T-cell (primary cell): ENCODE measurements around the gene NUDT14. TPM values are rescaled to one million over a fixed set of nuclear protein-coding genes. Genes with fewer than 3 reads are reported as not detected.

Experiments used
- ATAC-seq, 4 experiments: fragments of 200-7000 bp in 3 of 4; fragments of 150-1000 bp in 1 of 4; cut with Tn5 transposase; replicated peaks in 1 of 4; 1 replicate in 3 of 4; 2 replicates in 1 of 4; pipeline ENCODE4 v1.10.0; 2021; ENCODE audit warnings: moderate library complexity in 3 of 4, mild to moderate bottlenecking in 2 of 4, moderate number of reproducible peaks in 1 of 4
- CTCF ChIA-PET, 2 donors: fragments of 300-600 bp; sonication (Branson Sonifier 250); formaldehyde crosslinking; loops; one replicate each; lab custom pipeline; 2022; ENCODE audit warnings: antibody characterized with exemption in 2 of 2; lab: Charles Lee
- POLR2A ChIA-PET, 2 donors: fragments of 300-600 bp; sonication (Branson Sonifier 250); formaldehyde crosslinking; loops; one replicate each; lab custom pipeline; 2022; ENCODE audit warnings: antibody characterized with exemption in 2 of 2; lab: Charles Lee
- DNase-seq, 35 experiments: peaks; one replicate each; pipeline versions ENCODE4 v3.0.0 to v3.0.0-alpha.2; 2013 to 2023
- H3K27ac ChIP-seq: one replicate; pipeline ENCODE4 v1.5.1; 2013; ENCODE audit warnings: low read length
- H3K27me3 ChIP-seq, 2 experiments: replicated peaks in 1 of 2; 1 replicate in 1 of 2; 2 replicates in 1 of 2; pipeline versions ENCODE4 v1.6.1 to v1.7.0; 2013; ENCODE audit warnings: low read length in 1 of 2, mixed read lengths in 1 of 2; ENCODE audit not compliant: control insufficient read depth in 2 of 2, insufficient read depth in 2 of 2; ENCODE audit errors: extremely low read depth in 1 of 2
- H3K36me3 ChIP-seq, 2 donors: 1 replicate in 1 of 2; 2 replicates in 1 of 2; pipeline versions ENCODE4 v1.6.1 to v1.7.0; 2013; ENCODE audit warnings: low read length in 1 of 2; ENCODE audit not compliant: control insufficient read depth in 2 of 2, insufficient read depth in 1 of 2; ENCODE audit errors: extremely low read depth in 1 of 2
- H3K4me1 ChIP-seq, 2 experiments: 1 replicate in 1 of 2; 2 replicates in 1 of 2; pipeline versions ENCODE4 v1.6.1 to v1.7.0; 2013; ENCODE audit warnings: low read length in 2 of 2, mixed read lengths in 1 of 2; ENCODE audit not compliant: insufficient read depth in 2 of 2, control insufficient read depth in 1 of 2; ENCODE audit errors: extremely low read depth in 1 of 2
- H3K4me3 ChIP-seq, 2 donors: 1 replicate in 1 of 2; 2 replicates in 1 of 2; pipeline versions ENCODE4 v1.5.1 to v1.7.0; 2013; ENCODE audit warnings: mild to moderate bottlenecking in 2 of 2, low read length in 1 of 2, moderate library complexity in 1 of 2; ENCODE audit not compliant: control insufficient read depth in 1 of 2; ENCODE audit errors: extremely low read depth in 1 of 2
- H3K9me3 ChIP-seq: 2 replicates; pipeline ENCODE4 v1.7.0; 2013
- H3K27ac Mint-ChIP-seq, 2 donors: one replicate each; pipeline ENCODE4 v1.8.0; 2020 to 2021; ENCODE audit warnings: mild to moderate bottlenecking in 2 of 2, mixed read lengths in 2 of 2
- H3K27me3 Mint-ChIP-seq, 2 donors: one replicate each; pipeline ENCODE4 v1.8.0; 2021 to 2022; ENCODE audit warnings: mixed read lengths in 2 of 2
- H3K36me3 Mint-ChIP-seq: one replicate; pipeline ENCODE4 v1.8.0; 2021; ENCODE audit warnings: mixed read lengths
- H3K4me1 Mint-ChIP-seq, 3 donors: one replicate each; pipeline ENCODE4 v1.8.0; 2020 to 2022; ENCODE audit warnings: mixed read lengths in 3 of 3, mild to moderate bottlenecking in 1 of 3
- H3K4me3 Mint-ChIP-seq, 3 donors: one replicate each; pipeline ENCODE4 v1.8.0; 2020 to 2022; ENCODE audit warnings: mild to moderate bottlenecking in 3 of 3, mixed read lengths in 3 of 3, moderate library complexity in 3 of 3
- H3K9me3 Mint-ChIP-seq, 3 donors: one replicate each; pipeline ENCODE4 v1.8.0; 2020 to 2022; ENCODE audit warnings: mixed read lengths in 3 of 3
- WGBS: methylation state at CpG from one replicate; pipeline ENCODE4 v1.1.5; 2013; ENCODE audit warnings: missing lambda C conversion rate; ENCODE audit not compliant: insufficient coverage; 5-methylcytosine and 5-hydroxymethylcytosine counted together
- total RNA-seq, 35 experiments: library from RNA in 6 of 35; stranded (reverse) in 6 of 35; fragments of 120-200 nt in 1 of 35; gene quantifications; one replicate each; pipeline versions ENCODE4 v1.2.1 to v1.2.4 and lab custom pipeline; 2013 to 2026

The NUDT14 gene
- total RNA-seq, 5 donors from 2014 or later (not counting 1 experiment from before 2014, with no cell fraction given) = 10.0 to 25.5 (median 20.2) TPM

DNA sequence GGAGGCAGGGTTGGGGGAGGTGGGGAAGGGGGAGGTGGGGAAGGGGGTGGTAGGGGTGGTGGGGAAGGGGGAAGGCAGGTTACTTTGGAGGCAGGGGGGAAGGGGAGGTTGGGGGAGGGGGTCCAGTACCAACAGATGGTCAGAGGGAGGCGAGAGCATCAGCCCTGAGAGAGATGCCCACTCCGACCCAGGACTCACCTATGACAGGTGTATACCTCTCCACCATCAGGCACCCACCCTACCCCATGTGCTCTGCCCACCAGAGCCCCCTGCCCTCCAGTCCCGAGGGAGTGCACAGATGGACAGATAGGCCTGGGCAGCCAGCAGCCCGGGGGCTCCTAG lies 31.1 kb downstream of the NUDT14 start:
- Mint-ChIP-seq H3K4me3 (no peak overlapping the region), H3K4me1 (no peaks in the 10 kb centered on the region), H3K9me3 (no peaks in the 10 kb centered on the region), H3K36me3 (no peaks in the 10 kb centered on the region), H3K27ac (no peak overlapping the region), H3K27me3 (no peaks in the 10 kb centered on the region)
- Histone ChIP-seq H3K36me3 (no peaks in the 10 kb centered on the region), H3K27me3 (no peaks in the 10 kb centered on the region), H3K4me1 (no peaks in the 10 kb centered on the region), H3K9me3 (no peaks in the 10 kb centered on the region), H3K27ac (no peak overlapping the region), H3K4me3 (no peak overlapping the region)
- 83% methylated on average over 2 of the region's 4 CpGs for WGBS
- DNase-seq (no peak), ATAC-seq (no peak)
- ChIA-PET POLR2A (no interaction called here), CTCF (no interaction called here)

DNA sequence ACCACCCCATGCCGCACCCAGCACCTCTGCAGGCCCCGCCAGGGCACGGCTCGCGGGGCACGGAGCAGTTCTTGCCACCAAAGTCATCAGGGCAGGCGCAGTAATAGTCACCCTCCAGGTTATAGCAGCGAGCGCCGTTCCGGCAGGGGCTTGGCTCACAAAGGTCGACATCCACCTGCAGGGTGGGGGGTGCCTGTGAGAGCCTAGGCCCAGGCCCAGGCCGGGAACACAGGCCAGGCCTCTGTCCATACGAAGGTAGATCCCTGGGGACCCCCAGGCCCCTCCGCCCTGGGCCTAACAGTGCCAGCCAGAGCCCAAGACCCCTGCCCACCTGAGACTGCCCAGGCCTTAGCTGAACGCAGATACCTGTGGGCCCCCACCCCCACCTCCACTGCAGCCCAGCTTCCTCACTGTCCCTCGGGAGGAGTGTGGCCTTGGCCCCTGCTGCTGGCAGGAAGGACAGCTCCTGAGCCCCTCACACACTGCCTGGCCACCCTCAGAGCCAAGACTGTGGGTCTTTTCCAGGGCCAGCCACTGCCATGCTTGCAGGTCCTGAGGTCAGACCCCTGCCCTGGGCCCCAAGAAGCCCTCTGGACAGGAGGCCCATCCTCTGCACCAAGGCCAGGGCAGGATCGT lies 31.8 kb downstream of the NUDT14 start:
- no peaks in the 10 kb centered on the region for H3K9me3 ChIP-seq
- no peaks in the 10 kb centered on the region for H3K4me1 ChIP-seq
- CTCF ChIA-PET = no interaction called here
- Mint-ChIP-seq H3K36me3 (no peaks in the 10 kb centered on the region), H3K9me3 (no peaks in the 10 kb centered on the region), H3K4me1 (no peaks in the 10 kb centered on the region), H3K27ac (no peak overlapping the region), H3K4me3 (no peak overlapping the region), H3K27me3 (no peaks in the 10 kb centered on the region)
- DNase-seq (no peak), ATAC-seq (no peak)
- H3K4me3 ChIP-seq = no peak overlapping the region
- H3K27me3 ChIP-seq = no peaks in the 10 kb centered on the region
- no peak overlapping the region for H3K27ac ChIP-seq
- 90% methylated on average over 15 of the region's 18 CpGs for WGBS
- POLR2A ChIA-PET = no interaction called here
- no peaks in the 10 kb centered on the region for H3K36me3 ChIP-seq

DNA sequence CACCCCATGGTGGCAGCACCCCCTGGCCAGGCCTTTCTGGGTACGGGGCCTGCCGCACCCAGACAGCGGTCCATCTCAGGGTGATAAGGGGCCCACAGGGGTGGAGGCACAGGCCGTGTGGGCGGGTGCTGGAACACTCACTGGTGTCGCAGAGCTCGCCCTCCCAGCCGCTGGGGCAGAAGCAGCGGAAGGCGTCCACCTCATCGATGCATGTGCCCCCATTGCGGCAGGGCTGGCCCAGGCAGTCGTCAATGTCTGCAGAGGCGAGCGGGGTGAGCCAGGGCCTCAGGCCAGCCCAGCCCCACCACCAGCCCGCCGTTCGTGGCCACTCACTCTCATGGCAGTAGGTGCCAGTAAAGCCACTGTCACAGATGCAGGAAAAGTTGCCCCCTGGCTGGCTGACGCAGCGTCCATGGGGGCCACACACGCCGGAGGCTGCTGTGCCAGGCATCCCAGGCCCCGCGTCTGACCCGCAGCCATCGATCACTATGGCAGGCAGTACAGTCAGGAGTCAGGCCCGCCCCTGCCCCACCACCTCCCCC lies 32.4 kb downstream of the NUDT14 start:
- Mint-ChIP-seq H3K27ac (no peak overlapping the region), H3K36me3 (no peaks in the 10 kb centered on the region), H3K4me1 (no peaks in the 10 kb centered on the region), H3K4me3 (no peak overlapping the region), H3K27me3 (no peaks in the 10 kb centered on the region), H3K9me3 (no peaks in the 10 kb centered on the region)
- WGBS = 90% methylated on average over 26 of the region's 27 CpGs
- no peaks in the 10 kb centered on the region for H3K9me3 ChIP-seq
- H3K4me1 ChIP-seq = no peaks in the 10 kb centered on the region
- no peaks in the 10 kb centered on the region for H3K27me3 ChIP-seq
- no peaks in the 10 kb centered on the region for H3K36me3 ChIP-seq
- no peak for DNase-seq
- no peak overlapping the region for H3K4me3 ChIP-seq
- CTCF ChIA-PET = no interaction called here
- POLR2A ChIA-PET = no interaction called here
- ATAC-seq = no peak
- no peak overlapping the region for H3K27ac ChIP-seq

DNA sequence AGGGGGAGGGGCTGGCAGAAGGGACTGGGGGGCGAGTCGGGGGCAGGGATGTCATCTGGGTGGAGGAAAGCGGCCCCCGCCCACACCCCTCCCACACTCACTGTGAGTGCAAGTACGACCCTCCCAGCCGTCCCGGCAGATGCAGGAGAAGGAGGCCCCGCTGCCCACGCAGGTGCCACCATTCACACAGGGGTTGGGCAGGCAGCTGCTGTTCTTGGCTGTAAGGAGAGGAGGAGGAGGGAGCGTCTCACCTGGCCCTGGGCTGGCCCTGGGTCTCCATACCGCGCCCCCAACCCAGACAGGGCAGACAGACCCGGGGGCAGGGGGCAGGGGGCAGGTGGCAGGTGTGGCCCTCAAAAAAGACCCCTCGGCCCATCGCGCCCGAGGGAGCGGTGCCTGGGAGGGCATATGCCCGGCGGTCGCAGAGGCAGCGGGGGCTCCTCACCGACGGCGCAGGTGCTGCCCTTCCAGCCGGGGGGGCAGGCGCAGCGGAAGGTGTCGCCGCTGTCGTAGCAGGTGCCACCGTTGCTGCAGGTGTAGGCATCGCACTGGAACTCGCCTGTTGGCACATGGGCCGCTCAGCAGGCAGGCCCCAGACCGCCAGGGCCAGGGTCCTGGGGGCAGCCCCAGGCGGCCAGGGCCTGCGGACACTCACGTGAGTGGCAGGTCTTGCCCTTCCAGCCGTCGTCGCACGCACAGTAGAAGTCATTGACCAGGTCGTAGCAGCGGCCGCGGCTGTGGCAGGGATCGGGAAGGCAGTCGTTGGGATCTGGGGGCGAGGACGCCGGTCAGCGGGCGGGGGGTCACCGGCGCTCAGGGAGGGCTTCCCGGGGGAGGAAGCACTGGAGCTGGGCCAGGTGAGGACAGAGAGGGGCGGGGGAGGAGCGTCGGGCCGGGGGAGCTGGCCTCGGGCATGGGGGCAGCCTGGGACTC lies 33.2 kb downstream of the NUDT14 start:
- WGBS = 93% methylated on average over 53 of the region's 62 CpGs
- H3K27ac Mint-ChIP-seq = no peak overlapping the region
- Histone ChIP-seq H3K27me3 (no peaks in the 10 kb centered on the region), H3K27ac (no peak overlapping the region), H3K4me3 (no peak overlapping the region), H3K36me3 (no peaks in the 10 kb centered on the region), H3K4me1 (no peaks in the 10 kb centered on the region), H3K9me3 (no peaks in the 10 kb centered on the region)
- no peaks in the 10 kb centered on the region for H3K4me1 Mint-ChIP-seq
- POLR2A ChIA-PET = no interaction called here
- H3K4me3 Mint-ChIP-seq = no peak overlapping the region
- CTCF ChIA-PET = no interaction called here
- DNase-seq = no peak
- no peaks in the 10 kb centered on the region for H3K27me3 Mint-ChIP-seq
- no peak for ATAC-seq
- H3K36me3 Mint-ChIP-seq = no peaks in the 10 kb centered on the region
- H3K9me3 Mint-ChIP-seq = no peaks in the 10 kb centered on the region

DNA sequence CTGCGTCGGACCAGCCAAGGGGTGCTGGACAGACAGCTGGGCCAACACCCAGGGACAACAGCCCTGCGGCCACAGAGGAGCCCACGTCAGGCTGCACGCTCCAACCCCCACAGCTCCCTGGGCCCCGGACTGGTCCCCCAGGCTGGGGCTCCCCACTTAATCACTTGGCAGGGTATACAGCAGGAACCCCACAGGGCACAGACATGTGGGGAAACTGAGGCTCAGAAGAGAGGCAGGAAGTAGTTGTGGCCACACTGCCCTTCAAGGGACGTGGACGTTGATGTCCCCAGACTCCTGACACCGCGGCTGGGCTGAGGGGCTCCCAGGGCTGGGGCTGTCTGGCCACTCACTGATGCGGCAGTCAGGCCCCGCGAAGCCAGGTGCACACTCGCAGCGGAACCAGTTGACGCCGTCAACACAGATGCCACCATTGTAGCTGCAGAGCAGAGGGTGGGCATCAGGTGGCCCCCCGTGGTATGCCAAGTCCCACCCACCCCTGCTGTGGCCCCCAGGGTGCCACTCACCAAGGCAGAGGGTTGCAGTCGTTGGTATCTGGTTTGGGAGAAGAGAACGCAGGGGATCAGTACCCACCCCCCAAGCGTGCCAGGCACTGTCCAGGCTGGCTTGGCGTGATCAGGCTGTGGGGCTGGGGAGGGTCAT lies 34.0 kb downstream of the NUDT14 start:
- no peaks in the 10 kb centered on the region for H3K9me3 ChIP-seq
- H3K4me3 Mint-ChIP-seq = no peak overlapping the region
- no peak for ATAC-seq
- 92% methylated on average over 16 of the region's 22 CpGs for WGBS
- no peak overlapping the region for H3K27ac ChIP-seq
- H3K27ac Mint-ChIP-seq = no peak overlapping the region
- no peaks in the 10 kb centered on the region for H3K36me3 ChIP-seq
- CTCF ChIA-PET = no interaction called here
- no peaks in the 10 kb centered on the region for H3K4me1 ChIP-seq
- no peaks in the 10 kb centered on the region for H3K27me3 ChIP-seq
- no peaks in the 10 kb centered on the region for H3K4me1 Mint-ChIP-seq
- POLR2A ChIA-PET = no interaction called here
- DNase-seq = no peak
- no peaks in the 10 kb centered on the region for H3K27me3 Mint-ChIP-seq
- no peaks in the 10 kb centered on the region for H3K36me3 Mint-ChIP-seq
- H3K9me3 Mint-ChIP-seq = no peaks in the 10 kb centered on the region
- H3K4me3 ChIP-seq = no peak overlapping the region

DNA sequence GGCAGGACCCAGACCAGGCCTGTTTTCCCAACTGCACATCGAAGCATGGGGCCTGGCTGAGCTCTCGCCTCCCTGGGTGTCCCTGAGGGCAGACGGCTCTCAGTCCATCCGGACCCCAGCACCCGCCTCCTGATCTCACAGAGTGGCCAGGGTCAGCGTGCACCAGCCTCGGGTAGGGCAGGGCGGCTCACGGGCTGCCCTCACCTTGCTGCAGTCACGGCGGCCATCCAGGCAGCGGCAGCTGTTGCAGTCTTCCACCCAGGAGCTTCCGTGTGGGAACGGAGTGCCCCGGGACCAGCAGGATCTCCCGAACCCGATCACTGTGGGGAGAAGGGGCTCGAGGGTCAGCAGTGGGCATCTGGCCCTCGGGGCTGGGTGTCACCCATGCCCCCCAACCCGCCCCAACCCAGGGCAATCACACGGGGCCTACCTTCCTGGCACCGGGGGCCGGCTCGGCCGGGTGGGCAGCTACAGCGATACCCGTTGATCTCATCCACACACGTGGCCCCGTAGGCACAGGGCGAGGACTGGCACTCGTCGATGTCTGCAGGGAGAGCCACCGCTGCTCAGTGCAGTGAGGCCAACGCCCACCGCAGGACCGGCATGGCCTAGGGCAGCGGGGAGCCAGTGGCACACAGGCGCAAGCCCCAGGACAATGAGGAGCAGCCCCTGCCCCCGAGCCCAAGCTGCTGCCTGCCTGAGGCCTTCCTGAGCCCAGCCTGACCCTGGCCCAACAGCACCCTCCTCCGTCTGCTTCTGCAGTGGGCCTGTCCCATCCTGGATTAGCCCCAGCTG lies 34.7 kb downstream of the NUDT14 start:
- ChIA-PET CTCF (no interaction called here), POLR2A (no interaction called here)
- no peaks in the 10 kb centered on the region for H3K9me3 ChIP-seq
- ATAC-seq = no peak
- no peaks in the 10 kb centered on the region for H3K36me3 ChIP-seq
- H3K4me1 ChIP-seq = no peaks in the 10 kb centered on the region
- Mint-ChIP-seq H3K4me3 (no peak overlapping the region), H3K27me3 (no peaks in the 10 kb centered on the region), H3K4me1 (no peaks in the 10 kb centered on the region), H3K27ac (no peak overlapping the region), H3K9me3 (no peaks in the 10 kb centered on the region), H3K36me3 (no peaks in the 10 kb centered on the region)
- 92% methylated on average over 33 of the region's 40 CpGs for WGBS
- H3K27ac ChIP-seq = no peak overlapping the region
- no peak overlapping the region for H3K4me3 ChIP-seq
- H3K27me3 ChIP-seq = no peaks in the 10 kb centered on the region
- DNase-seq = no peak
